Adrenal gland (tissue), 12 donors: ENCODE results near the gene GRID1. TPM values are rescaled to one million over a fixed set of nuclear protein-coding genes. Genes with fewer than 3 reads are reported as not detected.

Experiments
- DNase-seq, 7 donors: peaks; one replicate each; pipeline ENCODE4 v3.0.0-alpha.2; 2019 to 2020
- H3K27ac ChIP-seq, 5 donors: fragments of 200-600 bp; sonication (generic) in 4 of 5; 1 replicate in 3 of 5; 2 replicates in 2 of 5; pipeline versions ENCODE4 v1.5.1 to v1.8.0; 2016 to 2020; ENCODE audit warnings: mild to moderate bottlenecking in 1 of 5
- H3K27me3 ChIP-seq: fragments of 200-600 bp; 2 replicates; pipeline ENCODE4 v1.8.0; 2021
- H3K36me3 ChIP-seq, 2 donors: fragments of 200-600 bp; replicated peaks in 1 of 2; 1 replicate in 1 of 2; 2 replicates in 1 of 2; pipeline versions ENCODE4 v1.5.1 to v1.8.0; 2018 to 2022
- H3K4me1 ChIP-seq, 2 donors: fragments of 200-600 bp; replicated peaks in 1 of 2; 1 replicate in 1 of 2; 2 replicates in 1 of 2; pipeline versions ENCODE4 v1.5.1 to v1.8.0; 2018 to 2021
- H3K4me3 ChIP-seq, 4 donors: fragments of 200-600 bp; sonication (generic) in 3 of 4; one replicate each; pipeline ENCODE4 v1.5.1; 2016 to 2018
- H3K9me3 ChIP-seq, 3 donors: fragments of 200-600 bp; sonication (generic) in 1 of 3; replicated peaks in 1 of 3; 1 replicate in 2 of 3; 2 replicates in 1 of 3; pipeline versions ENCODE4 v1.5.1 to v1.8.0; 2016 to 2021
- CTCF ChIP-seq, 6 experiments: fragments of 450-650 bp in 4 of 6; fragments of 200-600 bp in 2 of 6; sonication (generic) in 1 of 6; IDR thresholded peaks; 1 replicate in 5 of 6; 2 replicates in 1 of 6; pipeline versions ENCODE4 v1.5.1 to v1.8.0; 2016 to 2021; ENCODE audit warnings: antibody characterized with exemption in 6 of 6, mild to moderate bottlenecking in 2 of 6, moderate library complexity in 1 of 6
- POLR2A ChIP-seq, 2 donors: fragments of 450-650 bp; IDR thresholded peaks; one replicate each; pipeline ENCODE4 v1.6.1; 2017; ENCODE audit warnings: antibody characterized with exemption in 2 of 2, mild to moderate bottlenecking in 2 of 2, moderate library complexity in 1 of 2
- WGBS, 4 donors: extraction: QIAGEN DNeasy Blood & Tissue Kit in 2 of 4; methylation state at CpG; one replicate each; pipeline versions ENCODE4 v1.1.5 to v1.1.7; 2013 to 2017; 5-methylcytosine and 5-hydroxymethylcytosine counted together
- intact Hi-C, 2 donors: fragments of 100-400 bp; cut with DNase I; formaldehyde crosslinking; loops; one replicate each; pipeline versions ENCODE4 v1.14.1 to v1.15.0; 2022 to 2023
- polyA plus RNA-seq, 3 donors: library from polyadenylated mRNA; stranded (reverse); fragments of 200-250 nt in 2 of 3; fragments of 350-450 nt in 1 of 3; fragmentation: Illumina TruSeq in 1 of 3; extraction: RNeasy Lipid Tissue Mini Kit (QIAGEN cat#74804) in 1 of 3; gene quantifications; one replicate each; pipeline ENCODE4 v1.2.3, GENCODE V29; 2013 to 2014
- total RNA-seq, 9 donors: library from RNA; depleted of rRNA in 4 of 9; stranded (reverse); fragments of >200 nt in 4 of 9; fragments of 120-200 nt in 1 of 9; fragmentation: NEBNext Ultra II Directional in 1 of 9; extraction: Animal tissue kit (Norgen Biotek cat#: 25700) in 1 of 9; gene quantifications; one replicate each; pipeline versions ENCODE4 v1.1.0 to v1.2.4, GENCODE V29; 2013 to 2023
- donor health status: healthy with polysubstance abuse.
- donor health status: Bipolar disorder and iron deficiency.
- donor health status: DM: yes; HTN: yes; CAD: no.
- donor health status: DM: no; HTN: no; CAD: no.
- donor health status: DM: no; HTN: no; CAD: no.
- donor health status: DM: yes; HTN: yes; CAD: no.

The GRID1 gene
- total and polyA plus RNA-seq, 12 donors = 2.2 to 8.0 (median 4.1) TPM

- TF ChIP-seq POLR2A (IDR thresholded peaks at IDR 0.05) (no peak), CTCF (IDR thresholded peaks at IDR 0.05) (no peak)
- DNase-seq = no peak
- 57 to 70% (median 60%) methylated on average over 3 of the region's 3 CpGs for WGBS, 4 donors
- no peak overlapping the region for H3K27ac ChIP-seq
- H3K27me3 ChIP-seq = no peaks in the 10 kb centered on the region
- no peak overlapping the region for H3K4me3 ChIP-seq
- no peaks in the 10 kb centered on the region for H3K9me3 ChIP-seq
- no peaks in the 10 kb centered on the region for H3K36me3 ChIP-seq
- intact Hi-C loops = no loop called here
- H3K4me1 ChIP-seq = no peaks in the 10 kb centered on the region
Measured at GRCh38 chr10:85795460-85795859, 571.1 kb downstream of the GRID1 start.

GRCh38 chr10:85794553-85794952, 572.0 kb downstream of the GRID1 start:
- Histone ChIP-seq H3K4me1 (no peaks in the 10 kb centered on the region), H3K9me3 (no peaks in the 10 kb centered on the region), H3K4me3 (no peak overlapping the region), H3K36me3 (no peaks in the 10 kb centered on the region), H3K27me3 (no peaks in the 10 kb centered on the region), H3K27ac (no peak overlapping the region)
- intact Hi-C loops = no loop called here
- WGBS, 4 donors = 66 to 77% (median 71%) methylated on average over 2 of the region's 2 CpGs
- DNase-seq = no peak
- no peak for TF ChIP-seq CTCF (IDR thresholded peaks at IDR 0.05)
- no peak for TF ChIP-seq POLR2A (IDR thresholded peaks at IDR 0.05)

- Histone ChIP-seq H3K36me3 (no peaks in the 10 kb centered on the region), H3K27ac (no peak overlapping the region), H3K4me3 (no peak overlapping the region), H3K4me1 (no peaks in the 10 kb centered on the region), H3K9me3 (no peaks in the 10 kb centered on the region), H3K27me3 (no peaks in the 10 kb centered on the region)
- WGBS, 4 donors = 62 to 80% (median 78%) methylated on average over 3 of the region's 3 CpGs
- TF ChIP-seq POLR2A (IDR thresholded peaks at IDR 0.05) (no peak), CTCF (IDR thresholded peaks at IDR 0.05) (no peak)
- DNase-seq = no peak
- intact Hi-C loops = no loop called here
Measured at GRCh38 chr10:85792533-85792858, 574.1 kb downstream of the GRID1 start.

- intact Hi-C loops = no loop called here
- H3K36me3 ChIP-seq = no peaks in the 10 kb centered on the region
- no peak overlapping the region for H3K27ac ChIP-seq
- WGBS, 4 donors = 59 to 85% (median 72%) methylated on average over 5 of the region's 5 CpGs
- H3K9me3 ChIP-seq = no peaks in the 10 kb centered on the region
- TF ChIP-seq CTCF (IDR thresholded peaks at IDR 0.05) (peak in 2 of 6 experiments; percentile 3 to 11), POLR2A (IDR thresholded peaks at IDR 0.05) (no peak)
- H3K4me1 ChIP-seq = no peaks in the 10 kb centered on the region
- no peak overlapping the region for H3K4me3 ChIP-seq
- no peak for DNase-seq
- no peaks in the 10 kb centered on the region for H3K27me3 ChIP-seq
Measured at GRCh38 chr10:85791818-85792532, 574.6 kb downstream of the GRID1 start.
